Measurements from ENCODE around the gene EME1. TPM values are rescaled to one million over a fixed set of nuclear protein-coding genes. Genes with fewer than 3 reads are reported as not detected.
"Not testable (repeated sequence)": the region's sequence is repeated elsewhere in the genome, so short reads cannot be mapped to it uniquely, and the experiment has no call there.

EME1 gene
- total and polyA plus RNA-seq, 5 donors, result 0.36 to 0.59 (median 0.46) TPM; not detected in 2

DNA sequence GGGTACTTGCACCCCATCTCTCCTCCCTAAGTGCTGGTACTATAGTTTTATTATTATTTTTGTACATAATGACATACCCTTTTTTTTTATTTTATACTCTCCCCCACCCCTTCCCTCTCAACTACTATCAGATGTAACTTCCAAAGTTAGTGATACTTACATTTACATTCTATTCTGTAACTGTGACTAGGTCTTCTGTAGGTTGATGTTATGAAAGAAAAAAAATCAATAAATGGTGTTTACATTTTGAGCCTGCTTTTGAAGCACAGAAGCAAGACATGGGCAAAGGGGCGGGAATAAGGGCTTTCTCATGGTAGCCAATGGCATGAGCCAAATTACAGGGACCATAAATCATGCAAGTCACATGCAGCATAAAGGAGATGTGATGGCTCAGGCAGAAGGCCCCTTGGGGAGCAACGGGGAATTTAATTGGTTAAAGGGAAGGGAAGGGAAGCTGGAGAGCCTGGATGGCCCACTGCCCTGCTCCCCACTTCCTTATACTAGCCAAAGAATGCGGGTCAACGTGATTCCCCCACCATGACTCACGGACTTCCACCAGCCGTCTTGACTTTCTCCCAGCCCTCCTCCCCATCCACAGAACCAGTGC lies 50.6 kb downstream of the EME1 start:
- ATAC-seq, result peak in 1 of 2 donors; percentile 15
- intact Hi-C loops (cut with DNase I), result no loop called here
- peaks cover 13% of the 10 kb centered on the region for H3K4me1 ChIP-seq (ENCODE audit: control insufficient read depth, insufficient read depth, low read length)
- WGBS, result 47% methylated on average over 6 of the region's 6 CpGs
- no peak overlapping the region for H3K4me3 ChIP-seq (ENCODE audit: low read length)
- H3K27me3 ChIP-seq (ENCODE audit: control insufficient read depth, insufficient read depth), result no peaks in the 10 kb centered on the region
- no peak overlapping the region for H3K27ac ChIP-seq (ENCODE audit: low read length)
- no peaks in the 10 kb centered on the region for H3K9me3 ChIP-seq (ENCODE audit: control insufficient read depth, low read length)
- DNase-seq, result peak; percentile 60 to 77 (median 68)

DNA sequence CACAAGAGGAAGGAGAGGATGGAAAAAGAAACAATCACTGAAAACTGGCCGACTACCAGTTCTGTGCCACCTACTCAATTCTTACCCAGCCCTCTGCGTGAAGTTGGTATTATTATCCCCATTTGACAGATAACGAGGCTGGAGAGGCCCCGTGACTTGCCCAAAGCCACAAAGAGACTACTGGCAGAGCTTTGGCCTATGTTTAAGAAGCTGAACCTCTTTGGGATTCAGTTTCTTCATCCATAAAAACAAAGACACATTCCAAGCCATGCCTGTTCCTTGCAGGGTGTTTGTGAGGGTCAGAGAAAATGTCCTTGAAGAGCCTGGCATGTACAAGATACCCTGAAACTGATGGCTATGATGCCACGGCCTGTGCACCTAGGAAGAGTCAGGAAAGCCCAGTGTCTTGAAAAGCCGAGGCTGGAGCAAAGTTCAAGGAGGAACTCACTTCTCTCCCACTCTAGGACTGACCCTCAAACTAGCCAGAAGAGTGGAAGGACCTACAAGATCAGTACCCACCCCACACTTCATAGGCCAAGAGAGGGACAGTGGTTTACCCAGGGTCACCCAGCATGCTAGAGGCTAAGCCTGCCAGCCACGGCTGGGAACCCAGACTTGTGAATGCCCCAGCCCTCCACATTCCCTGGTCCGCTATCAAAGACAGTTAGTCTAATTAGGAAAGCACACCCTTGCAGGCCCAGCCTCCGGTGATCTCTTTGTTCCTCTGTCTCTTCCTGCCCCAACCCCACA lies 51.4 kb downstream of the EME1 start:
- H3K4me3 ChIP-seq (ENCODE audit: low read length), result no peak overlapping the region
- H3K27me3 ChIP-seq (ENCODE audit: control insufficient read depth, insufficient read depth), result no peaks in the 10 kb centered on the region
- no peak for ATAC-seq
- WGBS, result 67% methylated on average over 9 of the region's 9 CpGs
- intact Hi-C loops (cut with DNase I), result no loop called here
- no peak for DNase-seq
- H3K4me1 ChIP-seq (ENCODE audit: control insufficient read depth, insufficient read depth, low read length), result peaks cover 13% of the 10 kb centered on the region
- H3K9me3 ChIP-seq (ENCODE audit: control insufficient read depth, low read length), result no peaks in the 10 kb centered on the region
- peak overlapping the region; percentile 94 for H3K27ac ChIP-seq (ENCODE audit: low read length)

DNA sequence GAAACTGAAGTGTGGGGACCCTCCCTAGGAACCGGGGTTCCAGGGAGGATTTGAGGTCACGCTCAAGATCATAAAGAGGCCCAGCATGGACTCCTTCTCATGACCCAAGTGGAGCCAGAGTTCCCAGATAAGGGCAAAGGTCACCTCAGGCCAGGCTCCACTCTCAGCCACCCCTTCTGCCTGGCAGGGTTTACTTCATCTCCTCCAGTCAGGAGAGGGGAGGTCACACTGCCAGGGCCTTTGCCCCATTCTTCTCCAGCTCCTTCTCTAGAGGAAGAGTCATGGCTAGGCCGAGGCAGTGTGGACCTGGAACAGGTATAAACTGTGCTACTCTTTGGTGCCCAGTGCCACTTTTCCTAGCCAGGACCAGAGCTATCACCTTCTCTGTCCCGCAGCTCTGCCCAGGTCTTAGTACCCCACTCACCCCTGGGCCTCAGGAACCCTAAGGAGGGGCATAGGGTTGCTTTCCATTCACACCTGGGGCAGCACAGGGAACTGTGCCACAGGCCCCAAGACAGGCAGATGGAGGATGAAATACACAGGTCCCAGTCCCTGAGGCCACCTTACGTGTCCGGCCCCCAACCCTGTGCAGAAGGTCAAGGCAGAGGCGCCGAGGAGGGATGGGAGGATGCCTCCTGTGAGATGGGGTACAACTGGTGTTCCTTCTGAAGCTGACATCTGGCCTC lies 52.1 kb downstream of the EME1 start:
- 67% methylated on average over 8 of the region's 8 CpGs for WGBS
- Histone ChIP-seq H3K27ac (ENCODE audit: low read length) (peak overlapping the region; percentile 94), H3K4me1 (ENCODE audit: control insufficient read depth, insufficient read depth, low read length) (peaks cover 13% of the 10 kb centered on the region), H3K27me3 (ENCODE audit: control insufficient read depth, insufficient read depth) (no peaks in the 10 kb centered on the region), H3K9me3 (ENCODE audit: control insufficient read depth, low read length) (no peaks in the 10 kb centered on the region), H3K4me3 (ENCODE audit: low read length) (peak overlapping the region; percentile 92)
- peak in 1 of 2 donors; percentile 28 for ATAC-seq
- intact Hi-C loops (cut with DNase I), result no loop called here
- DNase-seq, result peak in 1 of 3 donors; percentile 56

DNA sequence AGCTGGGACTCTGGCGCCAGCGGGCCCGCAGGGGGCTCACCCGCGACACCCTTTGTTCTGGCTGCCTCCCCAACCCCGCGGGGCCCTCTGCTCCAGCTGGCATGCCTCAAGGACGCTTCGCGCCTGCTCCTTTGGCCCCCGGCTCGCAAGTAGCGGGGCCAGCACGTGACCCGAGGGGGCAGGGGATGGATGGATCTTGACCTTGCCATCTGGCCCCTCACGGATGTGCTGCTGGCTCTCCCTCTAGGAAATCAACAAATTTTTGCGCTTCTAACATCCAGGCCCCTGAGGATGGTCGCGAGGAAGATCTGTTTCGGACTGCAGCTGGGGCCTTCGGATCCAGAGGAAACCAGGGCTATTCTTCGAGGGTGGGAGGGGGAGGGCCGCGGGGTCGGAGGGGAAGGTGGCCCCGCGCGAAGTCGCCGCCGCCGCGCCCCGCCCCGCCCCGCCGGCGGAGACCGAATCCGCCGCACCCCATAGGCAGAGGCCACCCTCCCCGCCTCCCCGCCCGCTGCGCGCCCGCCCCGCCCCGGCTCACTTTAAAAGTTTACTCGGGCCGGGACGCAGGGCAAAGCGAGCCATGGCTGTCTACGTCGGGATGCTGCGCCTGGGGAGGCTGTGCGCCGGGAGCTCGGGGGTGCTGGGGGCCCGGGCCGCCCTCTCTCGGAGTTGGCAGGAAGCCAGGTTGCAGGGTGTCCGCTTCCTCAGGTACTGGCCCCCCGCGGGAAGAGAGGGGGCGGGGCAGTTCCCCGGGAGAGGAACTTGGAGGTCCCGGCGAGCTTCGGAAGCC lies 52.8 kb downstream of the EME1 start, which contains the start of gene ACSF2:
Gene ACSF2 (plus strand): TSS at position 537 of the 790 bp plus-strand sequence. CDS start 44 bp downstream, at position 581.
- intact Hi-C loops (cut with DNase I), result no loop called here
- Histone ChIP-seq H3K27me3 (ENCODE audit: control insufficient read depth, insufficient read depth) (no peaks in the 10 kb centered on the region), H3K9me3 (ENCODE audit: control insufficient read depth, low read length) (no peaks in the 10 kb centered on the region), H3K27ac (ENCODE audit: low read length) (peak within 1 kb of the TSS; percentile 94), H3K4me1 (ENCODE audit: control insufficient read depth, insufficient read depth, low read length) (peaks cover 13% of the 10 kb centered on the region), H3K4me3 (ENCODE audit: low read length) (peak within 1 kb of the TSS; percentile 92)
- WGBS, result under 1% methylated on average over 70 of the region's 70 CpGs
- ATAC-seq, result peak; percentile 87 to 92
- DNase-seq, result peak; percentile 76 to 92 (median 90)

DNA sequence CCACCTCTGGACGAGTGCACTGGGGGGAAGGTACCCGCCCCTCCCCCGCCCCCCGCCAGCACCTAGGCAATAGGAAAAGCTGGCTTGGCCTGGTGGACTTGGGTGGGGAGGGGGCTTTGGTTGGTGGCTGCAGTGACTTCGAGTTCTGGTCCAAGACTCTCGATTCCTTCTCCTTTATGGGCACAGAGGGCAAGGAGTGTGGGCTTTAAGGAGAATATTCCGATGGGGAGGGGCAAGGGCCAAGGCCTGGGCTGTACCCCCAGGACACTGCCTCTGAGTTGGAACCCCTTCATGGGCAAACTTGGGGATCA lies 53.4 kb downstream of the EME1 start:
- Histone ChIP-seq H3K9me3 (ENCODE audit: control insufficient read depth, low read length) (no peaks in the 10 kb centered on the region), H3K4me1 (ENCODE audit: control insufficient read depth, insufficient read depth, low read length) (peaks cover 13% of the 10 kb centered on the region), H3K27ac (ENCODE audit: low read length) (peak overlapping the region; percentile 91), H3K4me3 (ENCODE audit: low read length) (peak overlapping the region; percentile 92), H3K27me3 (ENCODE audit: control insufficient read depth, insufficient read depth) (no peaks in the 10 kb centered on the region)
- no peak for DNase-seq
- intact Hi-C loops (cut with DNase I), result no loop called here
- ATAC-seq, result peak in 1 of 2 donors; percentile 2
- WGBS, result under 1% methylated on average over 7 of the region's 7 CpGs

DNA sequence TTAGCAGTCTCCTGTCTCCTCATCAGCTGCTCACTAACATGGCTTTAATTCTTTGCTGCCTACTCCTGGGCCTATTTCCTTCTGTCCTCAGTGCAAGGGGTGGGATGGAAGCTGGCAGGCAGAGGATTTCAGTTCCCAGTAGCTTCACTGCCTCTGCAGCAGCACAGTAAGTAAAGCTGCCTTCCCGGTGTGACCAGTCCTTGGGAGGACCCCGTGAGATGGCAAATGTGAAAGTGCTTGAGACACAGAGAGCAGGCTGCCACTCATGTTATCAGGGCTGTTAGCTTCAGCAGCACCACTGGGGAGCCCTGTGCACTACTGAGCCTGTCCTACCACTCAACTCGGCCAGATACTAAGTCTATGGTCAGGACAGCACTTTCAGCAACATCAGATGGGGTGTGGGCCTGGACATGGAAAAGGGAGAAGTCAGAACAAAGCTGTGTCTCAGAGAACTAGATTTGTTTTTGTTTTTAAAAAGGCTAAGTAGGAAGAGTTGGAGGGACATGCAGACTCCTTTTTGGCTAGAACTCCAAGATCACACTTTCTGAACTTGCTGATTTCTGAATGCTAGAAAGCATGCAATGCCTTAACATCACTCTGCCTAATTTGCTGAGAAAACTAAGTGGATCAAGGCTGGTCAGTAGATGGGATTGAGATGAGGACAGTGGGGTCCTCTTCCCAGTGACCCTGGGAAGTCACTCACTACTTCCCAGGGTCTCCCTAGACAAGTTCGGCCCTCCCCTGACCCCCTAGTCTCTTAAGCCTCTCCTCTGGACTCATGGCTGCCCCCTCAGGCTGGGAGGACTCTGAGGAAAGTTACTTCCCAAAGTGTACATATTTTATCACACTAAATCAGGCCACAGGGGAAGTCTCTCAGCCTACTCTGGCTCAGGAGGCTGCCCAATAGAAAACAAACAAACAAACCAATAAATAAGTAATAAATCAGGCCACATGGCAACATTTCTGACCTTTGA lies 54.1 kb downstream of the EME1 start:
- H3K4me1 ChIP-seq (ENCODE audit: control insufficient read depth, insufficient read depth, low read length), result peaks cover 13% of the 10 kb centered on the region
- no peaks in the 10 kb centered on the region for H3K9me3 ChIP-seq (ENCODE audit: control insufficient read depth, low read length)
- H3K4me3 ChIP-seq (ENCODE audit: low read length), result peak overlapping the region; percentile 92
- H3K27me3 ChIP-seq (ENCODE audit: control insufficient read depth, insufficient read depth), result no peaks in the 10 kb centered on the region
- DNase-seq, result peak; percentile 28 to 70 (median 57)
- 18% methylated on average over 4 of the region's 4 CpGs for WGBS
- H3K27ac ChIP-seq (ENCODE audit: low read length), result peak overlapping the region; percentile 85
- peak; percentile 59 to 72 for ATAC-seq
- intact Hi-C loops (cut with DNase I), result no loop called here

DNA sequence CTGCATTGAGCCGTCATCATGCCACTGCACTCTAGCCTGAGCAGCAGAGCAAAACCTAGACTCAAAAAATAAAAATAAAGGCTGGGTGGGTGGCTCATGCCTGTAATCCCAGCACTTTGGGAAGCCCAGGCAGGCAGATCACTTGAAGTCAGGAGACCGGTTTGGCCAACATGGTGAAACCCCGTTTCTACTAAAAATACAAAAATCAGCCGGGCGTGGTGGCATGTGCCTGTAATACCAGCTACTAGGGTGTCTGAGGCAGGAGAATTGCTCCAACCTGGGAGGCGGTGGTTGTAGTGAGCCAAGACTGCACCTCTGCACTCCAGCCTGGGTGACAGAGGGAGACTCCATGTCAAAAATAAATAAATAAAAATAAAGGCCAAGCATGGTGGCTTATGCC lies 55.1 kb downstream of the EME1 start:
- H3K4me3 ChIP-seq (ENCODE audit: low read length); DNase-seq; intact Hi-C loops (cut with DNase I); ATAC-seq; H3K9me3 ChIP-seq (ENCODE audit: control insufficient read depth, low read length); H3K27me3 ChIP-seq (ENCODE audit: control insufficient read depth, insufficient read depth); H3K27ac ChIP-seq (ENCODE audit: low read length): not testable (repeated sequence)
- peaks cover 13% of the 10 kb centered on the region for H3K4me1 ChIP-seq (ENCODE audit: control insufficient read depth, insufficient read depth, low read length)
- WGBS, result 79% methylated on average over 6 of the region's 6 CpGs

DNA sequence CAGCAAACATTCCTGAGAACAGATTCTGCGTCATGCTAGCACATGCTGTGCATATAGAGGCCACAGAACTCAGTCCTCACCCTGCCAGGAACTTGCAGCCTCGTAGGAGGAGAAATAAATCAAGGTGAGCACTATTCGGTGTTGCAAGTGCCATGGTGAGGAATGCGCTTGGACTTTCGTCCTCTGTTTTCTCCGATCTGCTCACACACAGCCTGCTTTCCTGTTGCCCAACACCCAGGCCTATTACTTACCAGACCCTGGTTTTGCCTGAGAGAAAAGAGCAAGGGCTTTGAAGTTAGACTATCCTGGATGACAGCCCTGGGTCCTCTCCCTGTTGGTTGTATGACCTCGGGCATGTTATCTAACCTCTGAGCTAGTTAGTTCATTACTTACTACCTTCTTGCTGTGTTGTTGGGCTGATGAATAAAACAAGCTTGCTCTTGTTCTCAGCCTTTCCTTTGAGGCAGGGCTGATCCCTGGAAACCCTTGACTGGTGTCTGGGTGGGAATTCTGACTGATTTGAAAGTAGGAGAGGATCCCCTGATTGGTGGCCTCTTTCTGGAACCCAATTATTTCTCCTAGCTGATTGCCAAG lies 55.9 kb downstream of the EME1 start:
- Histone ChIP-seq H3K27ac (ENCODE audit: low read length) (no peak overlapping the region), H3K9me3 (ENCODE audit: control insufficient read depth, low read length) (no peaks in the 10 kb centered on the region), H3K4me1 (ENCODE audit: control insufficient read depth, insufficient read depth, low read length) (peaks cover 13% of the 10 kb centered on the region), H3K4me3 (ENCODE audit: low read length) (no peak overlapping the region), H3K27me3 (ENCODE audit: control insufficient read depth, insufficient read depth) (no peaks in the 10 kb centered on the region)
- ATAC-seq, result no peak
- WGBS, result 68% methylated on average over 7 of the region's 7 CpGs
- intact Hi-C loops (cut with DNase I), result no loop called here
- DNase-seq, result no peak

DNA sequence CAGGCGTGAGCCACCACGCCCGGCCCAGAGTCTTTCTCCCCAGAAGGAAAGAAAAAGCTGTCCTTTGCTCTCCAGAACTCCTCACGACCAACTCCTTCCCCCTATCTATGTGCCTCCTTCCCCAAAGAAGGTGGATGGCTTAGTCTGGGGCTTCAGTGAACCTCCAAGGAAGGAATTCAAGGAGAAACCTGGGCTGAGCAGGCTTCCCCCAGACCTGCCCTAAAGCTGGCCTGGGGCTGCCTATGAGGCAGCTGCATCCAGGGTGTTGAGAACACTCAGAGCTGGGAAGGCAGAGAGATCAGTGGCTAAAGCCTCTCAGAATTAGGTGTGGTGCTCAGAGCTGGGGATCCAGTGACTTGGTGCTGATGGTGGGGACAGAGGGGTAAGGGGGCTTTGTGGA lies 56.8 kb downstream of the EME1 start:
- H3K9me3 ChIP-seq (ENCODE audit: control insufficient read depth, low read length), result no peaks in the 10 kb centered on the region
- intact Hi-C loops (cut with DNase I), result no loop called here
- no peaks in the 10 kb centered on the region for H3K27me3 ChIP-seq (ENCODE audit: control insufficient read depth, insufficient read depth)
- H3K27ac ChIP-seq (ENCODE audit: low read length), result no peak overlapping the region
- 92% methylated on average over 4 of the region's 4 CpGs for WGBS
- no peak for ATAC-seq
- H3K4me3 ChIP-seq (ENCODE audit: low read length), result no peak overlapping the region
- peaks cover 13% of the 10 kb centered on the region for H3K4me1 ChIP-seq (ENCODE audit: control insufficient read depth, insufficient read depth, low read length)
- DNase-seq, result no peak
